ENCODE data around the gene TXLNB.
A peak's percentile ranks its signal among the peaks of the same experiment; 100 is the strongest.

TXLNB gene

GRCh38 chr6:139291813-139292619 is at the start of gene TXLNB (continued):
- peak; percentile 90 for TF ChIP-seq SCRT1 (tag by site-specific recombination; IDR thresholded peaks at IDR 0.05; ENCODE audit: borderline replicate concordance)
- TF ChIP-seq ZNF704 (tag by site-specific recombination; IDR thresholded peaks at IDR 0.05), result no peak
- 0 out of 2 replicates have a peak, but pooled peaks have one; percentile 42 for TF ChIP-seq ZNF133 (tag by site-specific recombination; IDR thresholded peaks at IDR 0.05)
- no peak for TF ChIP-seq ZNF146 (tag by site-specific recombination; IDR thresholded peaks at IDR 0.05)
- peak; percentile 97 for TF ChIP-seq TRIM28 (IDR thresholded peaks at IDR 0.05; ENCODE audit: borderline replicate concordance, low read length)
- TF ChIP-seq ZNF354C (tag by site-specific recombination; IDR thresholded peaks at IDR 0.05; ENCODE audit: borderline replicate concordance, low read depth), result no peak
- peak; percentile 37; the same call in 1 of the 2 replicates for TF ChIP-seq KLF8 (tag by site-specific recombination; IDR thresholded peaks at IDR 0.05)
- TF ChIP-seq ZNF513 (tag by site-specific recombination; IDR thresholded peaks at IDR 0.05), result no peak
- no peak for TF ChIP-seq ZNF677 (tag by site-specific recombination; IDR thresholded peaks at IDR 0.05)
- TF ChIP-seq BCL11A (tag by site-specific recombination; IDR thresholded peaks at IDR 0.05; ENCODE audit: low read depth), result no peak
- TF ChIP-seq ZNF416 (tag by site-specific recombination; IDR thresholded peaks at IDR 0.05), result peak; percentile 81; the same call in 1 of the 2 replicates
- TF ChIP-seq ZNF580 (tag by site-specific recombination; IDR thresholded peaks at IDR 0.05), result peak; percentile 90

GRCh38 chr6:139341060-139341459 is 49.3 kb upstream of the TXLNB start:
- Histone ChIP-seq H3K4me3 (ENCODE audit: low read depth, low read length) (no peak overlapping the region), H3K36me3 (ENCODE audit: control insufficient read depth in 2 of 2, insufficient read depth in 1 of 2, low read length in 2 of 2) (no peaks in the 10 kb centered on the region), H3K4me1 (ENCODE audit: control insufficient read depth, insufficient read depth, low read length) (no peaks in the 10 kb centered on the region), H3K9me3 (ENCODE audit: control insufficient read depth, insufficient read depth, low read depth, low read length) (no peaks in the 10 kb centered on the region), H3K27ac (ENCODE audit: extremely low read depth, low read depth, low read length) (no peak overlapping the region)
- no peak for TF ChIP-seq ZNF629 (tag by site-specific recombination; IDR thresholded peaks at IDR 0.05)
- no peak for TF ChIP-seq HOXA7 (CRISPR knock-in tag; IDR thresholded peaks at IDR 0.05; ENCODE audit: borderline replicate concordance)
- no peak for TF ChIP-seq SP2 (tag by site-specific recombination; IDR thresholded peaks at IDR 0.05)
- no peak for TF ChIP-seq ZSCAN16 (tag by site-specific recombination; IDR thresholded peaks at IDR 0.05)
- no peak for TF ChIP-seq ZNF777 (tag by site-specific recombination; IDR thresholded peaks at IDR 0.05; ENCODE audit: borderline replicate concordance)
- no peak for TF ChIP-seq HIC1 (tag by site-specific recombination; IDR thresholded peaks at IDR 0.05)
- TF ChIP-seq ZNF324 (tag by site-specific recombination; IDR thresholded peaks at IDR 0.05), result no peak
- no peak for TF ChIP-seq ZNF350 (tag by site-specific recombination; IDR thresholded peaks at IDR 0.05)
- peak; percentile 95 for TF ChIP-seq ZNF558 (tag by site-specific recombination; IDR thresholded peaks at IDR 0.05)
- no peak for TF ChIP-seq PRDM2 (tag by site-specific recombination; IDR thresholded peaks at IDR 0.05; ENCODE audit: borderline replicate concordance)
- no peak for TF ChIP-seq SCRT2 (tag by site-specific recombination; IDR thresholded peaks at IDR 0.05)
- no peak for TF ChIP-seq SP3 (tag by site-specific recombination; IDR thresholded peaks at IDR 0.05)
- TF ChIP-seq SETDB1 (IDR thresholded peaks at IDR 0.05; ENCODE audit: insufficient read length, low read length), result peak; percentile 19
- no peak for TF ChIP-seq ZNF138 (tag by site-specific recombination; IDR thresholded peaks at IDR 0.05; ENCODE audit: borderline replicate concordance)
- CTCF ChIA-PET, result interaction anchor here (1.0 kb wide), 1 partner anchor 28 kb away, joined by 3 read pairs; no protein-coding TSS in a partner anchor
- POLR2A ChIA-PET, result no interaction called here

All from HEK293 (cell line).